Measurements from ENCODE around the gene RNF123.

Gene RNF123

GRCh38 chr3:49707113-49707480 lies 17.7 kb downstream of the RNF123 start:
- no peak overlapping the region for H3K27ac ChIP-seq
- no peak for TF ChIP-seq CTCF (conservative IDR thresholded peaks at IDR 0.05)

GRCh38 chr3:49709852-49710251 lies 20.5 kb downstream of the RNF123 start:
- no peak for TF ChIP-seq CTCF (conservative IDR thresholded peaks at IDR 0.05)

GRCh38 chr3:49711489-49711888 lies 22.1 kb downstream of the RNF123 start:
- no peak overlapping the region for H3K27ac ChIP-seq
- TF ChIP-seq CTCF (conservative IDR thresholded peaks at IDR 0.05): no peak

More at GRCh38 chr3:49709852-49710251, 20.5 kb downstream of the RNF123 start:
- H3K27ac ChIP-seq: no peak overlapping the region

- no peak for TF ChIP-seq CTCF (conservative IDR thresholded peaks at IDR 0.05)
- H3K27ac ChIP-seq: no peak overlapping the region
Measured at GRCh38 chr3:49712166-49712565, 22.8 kb downstream of the RNF123 start.

- no peak overlapping the region for H3K27ac ChIP-seq
- TF ChIP-seq CTCF (conservative IDR thresholded peaks at IDR 0.05): no peak
Measured at GRCh38 chr3:49712631-49713317, 23.4 kb downstream of the RNF123 start.

- no peak overlapping the region for H3K27ac ChIP-seq
- no peak for TF ChIP-seq CTCF (conservative IDR thresholded peaks at IDR 0.05)
Measured at GRCh38 chr3:49713336-49714105, 24.2 kb downstream of the RNF123 start.

- TF ChIP-seq CTCF (conservative IDR thresholded peaks at IDR 0.05): no peak
- no peak overlapping the region for H3K27ac ChIP-seq
Measured at GRCh38 chr3:49714728-49715550, 25.6 kb downstream of the RNF123 start.

All from VCaP (cell line).